Measurements from ENCODE around the gene CALR.

The CALR gene

GRCh38 chr19:12936582-12936981, 1.8 kb upstream of the CALR start:
- TF ChIP-seq ZFX (IDR thresholded peaks at IDR 0.05; ENCODE audit: borderline replicate concordance) (no peak), CTCF (IDR thresholded peaks at IDR 0.05) (no peak)
- no peak overlapping the region for H3K27ac ChIP-seq

- no peak for TF ChIP-seq ZFX (IDR thresholded peaks at IDR 0.05; ENCODE audit: borderline replicate concordance)
- no peak for TF ChIP-seq CTCF (IDR thresholded peaks at IDR 0.05)
- peak overlapping the region; percentile 93 for H3K27ac ChIP-seq
These were observed 1.1 kb upstream of the CALR start for GRCh38 chr19:12937093-12937926.

GRCh38 chr19:12938779-12939601, 581 bp downstream of the CALR start:
- H3K27ac ChIP-seq = peak overlapping the region; percentile 93
- no peak for TF ChIP-seq ZFX (IDR thresholded peaks at IDR 0.05; ENCODE audit: borderline replicate concordance)
- no peak for TF ChIP-seq CTCF (IDR thresholded peaks at IDR 0.05)

GRCh38 chr19:12939975-12940423, 1.6 kb downstream of the CALR start:
- TF ChIP-seq ZFX (IDR thresholded peaks at IDR 0.05; ENCODE audit: borderline replicate concordance) (no peak), CTCF (IDR thresholded peaks at IDR 0.05) (no peak)
- H3K27ac ChIP-seq = peak overlapping the region; percentile 93

GRCh38 chr19:12940897-12941296, 2.5 kb downstream of the CALR start:
- H3K27ac ChIP-seq = peak overlapping the region; percentile 93
- TF ChIP-seq ZFX (IDR thresholded peaks at IDR 0.05; ENCODE audit: borderline replicate concordance) (no peak), CTCF (IDR thresholded peaks at IDR 0.05) (no peak)

GRCh38 chr19:12943437-12944044, 5.1 kb downstream of the CALR start:
- peak overlapping the region; percentile 93 for H3K27ac ChIP-seq
- no peak for TF ChIP-seq CTCF (IDR thresholded peaks at IDR 0.05)
- no peak for TF ChIP-seq ZFX (IDR thresholded peaks at IDR 0.05; ENCODE audit: borderline replicate concordance)
